ENCODE results near the gene RIMBP2. TPM values are rescaled to one million over a fixed set of nuclear protein-coding genes. Genes with fewer than 3 reads are reported as not detected.

Gene RIMBP2
- total and polyA plus RNA-seq, 2 experiments from 2014 or later: not detected

- Histone ChIP-seq H3K9ac (no peak overlapping the region), H3K79me2 (ENCODE audit: insufficient read depth) (no peaks in the 10 kb centered on the region), H3F3A (ENCODE audit: insufficient read depth) (no peaks in the 10 kb centered on the region), H3K4me3 (no peak overlapping the region), H3K27me3 (replicated peaks; ENCODE audit: insufficient read depth) (no peaks in the 10 kb centered on the region), H3K36me3 (ENCODE audit: low read depth) (no peaks in the 10 kb centered on the region), H3K9me2 (ENCODE audit: insufficient read depth) (no peaks in the 10 kb centered on the region), H3K4me1 (ENCODE audit: insufficient read depth) (no peaks in the 10 kb centered on the region), H3K9me3 (ENCODE audit: low read depth) (no peaks in the 10 kb centered on the region), H2AFZ (no peak overlapping the region), H4K20me1 (ENCODE audit: insufficient read depth) (no peaks in the 10 kb centered on the region), H3K4me2 (ENCODE audit: unreplicated experiment) (no peak overlapping the region), H3K27ac (no peak overlapping the region)
- WGBS, 2 experiments (ENCODE audit: low coverage in 1 of 2, low lambda C conversion rate in 2 of 2, missing lambda C conversion rate in 2 of 2): 17 to 18% methylated on average over 12 of the region's 12 CpGs
- in situ Hi-C loops (cut with MboI): no loop called here
- no peak for DNase-seq
- no peak for TF ChIP-seq EZH2phosphoT487 (IDR thresholded peaks at IDR 0.05; ENCODE audit: insufficient read depth, low read depth)
- no peak for TF ChIP-seq EZH2 (IDR thresholded peaks at IDR 0.05; ENCODE audit: insufficient read depth, poor library complexity, severe bottlenecking)
Observed at GRCh38 chr12:130398100-130398848, 317.8 kb downstream of the RIMBP2 start.

- Histone ChIP-seq H3K4me3 (no peak overlapping the region), H3K9me2 (ENCODE audit: insufficient read depth) (no peaks in the 10 kb centered on the region), H3K4me1 (ENCODE audit: insufficient read depth) (no peaks in the 10 kb centered on the region), H4K20me1 (ENCODE audit: insufficient read depth) (no peaks in the 10 kb centered on the region), H3K4me2 (ENCODE audit: unreplicated experiment) (no peak overlapping the region), H3K36me3 (ENCODE audit: low read depth) (no peaks in the 10 kb centered on the region), H3K9me3 (ENCODE audit: low read depth) (no peaks in the 10 kb centered on the region), H3K79me2 (ENCODE audit: insufficient read depth) (no peaks in the 10 kb centered on the region), H3K27me3 (replicated peaks; ENCODE audit: insufficient read depth) (no peaks in the 10 kb centered on the region), H3K27ac (no peak overlapping the region), H3F3A (ENCODE audit: insufficient read depth) (no peaks in the 10 kb centered on the region), H3K9ac (no peak overlapping the region), H2AFZ (no peak overlapping the region)
- no peak for DNase-seq
- 11 to 24% methylated on average over 2 of the region's 2 CpGs for WGBS, 2 experiments (ENCODE audit: low coverage in 1 of 2, low lambda C conversion rate in 2 of 2, missing lambda C conversion rate in 2 of 2)
- in situ Hi-C loops (cut with MboI): no loop called here
- no peak for TF ChIP-seq EZH2phosphoT487 (IDR thresholded peaks at IDR 0.05; ENCODE audit: insufficient read depth, low read depth)
- TF ChIP-seq EZH2 (IDR thresholded peaks at IDR 0.05; ENCODE audit: insufficient read depth, poor library complexity, severe bottlenecking): no peak
Observed at GRCh38 chr12:130396667-130397066, 319.4 kb downstream of the RIMBP2 start.

GRCh38 chr12:130394906-130395305 lies 321.2 kb downstream of the RIMBP2 start:
- Histone ChIP-seq H3F3A (ENCODE audit: insufficient read depth) (no peaks in the 10 kb centered on the region), H3K4me1 (ENCODE audit: insufficient read depth) (no peaks in the 10 kb centered on the region), H3K9ac (no peak overlapping the region), H3K79me2 (ENCODE audit: insufficient read depth) (no peaks in the 10 kb centered on the region), H3K36me3 (ENCODE audit: low read depth) (no peaks in the 10 kb centered on the region), H2AFZ (no peak overlapping the region), H3K27ac (no peak overlapping the region), H3K9me2 (ENCODE audit: insufficient read depth) (no peaks in the 10 kb centered on the region), H4K20me1 (ENCODE audit: insufficient read depth) (no peaks in the 10 kb centered on the region), H3K4me2 (ENCODE audit: unreplicated experiment) (no peak overlapping the region), H3K27me3 (replicated peaks; ENCODE audit: insufficient read depth) (no peaks in the 10 kb centered on the region), H3K4me3 (no peak overlapping the region), H3K9me3 (ENCODE audit: low read depth) (no peaks in the 10 kb centered on the region)
- DNase-seq: no peak
- WGBS, 2 experiments (ENCODE audit: low coverage in 1 of 2, low lambda C conversion rate in 2 of 2, missing lambda C conversion rate in 2 of 2): 28 to 36% methylated on average over 4 of the region's 4 CpGs
- TF ChIP-seq EZH2phosphoT487 (IDR thresholded peaks at IDR 0.05; ENCODE audit: insufficient read depth, low read depth): no peak
- no peak for TF ChIP-seq EZH2 (IDR thresholded peaks at IDR 0.05; ENCODE audit: insufficient read depth, poor library complexity, severe bottlenecking)
- in situ Hi-C loops (cut with MboI): no loop called here

GRCh38 chr12:130391186-130391585 lies 324.9 kb downstream of the RIMBP2 start:
- in situ Hi-C loops (cut with MboI): no loop called here
- Histone ChIP-seq H3K9me2 (ENCODE audit: insufficient read depth) (no peaks in the 10 kb centered on the region), H3K4me1 (ENCODE audit: insufficient read depth) (no peaks in the 10 kb centered on the region), H3K27me3 (replicated peaks; ENCODE audit: insufficient read depth) (no peaks in the 10 kb centered on the region), H3K9me3 (ENCODE audit: low read depth) (no peaks in the 10 kb centered on the region), H2AFZ (no peak overlapping the region), H3K9ac (no peak overlapping the region), H3K4me2 (ENCODE audit: unreplicated experiment) (no peak overlapping the region), H3K4me3 (no peak overlapping the region), H3F3A (ENCODE audit: insufficient read depth) (no peaks in the 10 kb centered on the region), H3K36me3 (ENCODE audit: low read depth) (no peaks in the 10 kb centered on the region), H3K79me2 (ENCODE audit: insufficient read depth) (no peaks in the 10 kb centered on the region), H3K27ac (no peak overlapping the region), H4K20me1 (ENCODE audit: insufficient read depth) (no peaks in the 10 kb centered on the region)
- TF ChIP-seq EZH2 (IDR thresholded peaks at IDR 0.05; ENCODE audit: insufficient read depth, poor library complexity, severe bottlenecking) (no peak), EZH2phosphoT487 (IDR thresholded peaks at IDR 0.05; ENCODE audit: insufficient read depth, low read depth) (no peak)
- WGBS, 2 experiments (ENCODE audit: low coverage in 1 of 2, low lambda C conversion rate in 2 of 2, missing lambda C conversion rate in 2 of 2): 7 to 8% methylated on average over 10 to 14 of the region's 14 CpGs
- DNase-seq: no peak
